ENCODE data around the gene RDH11. TPM values are rescaled to one million over a fixed set of nuclear protein-coding genes. Genes with fewer than 3 reads are reported as not detected.
A peak's percentile ranks its signal among the peaks of the same experiment; 100 is the strongest.

RDH11 gene
- total and polyA plus RNA-seq, 10 of the 15 experiments (the other 5 are each of a cell fraction or from before 2014, with no cell fraction given): 49.7 to 161 (median 77.2) TPM

DNA sequence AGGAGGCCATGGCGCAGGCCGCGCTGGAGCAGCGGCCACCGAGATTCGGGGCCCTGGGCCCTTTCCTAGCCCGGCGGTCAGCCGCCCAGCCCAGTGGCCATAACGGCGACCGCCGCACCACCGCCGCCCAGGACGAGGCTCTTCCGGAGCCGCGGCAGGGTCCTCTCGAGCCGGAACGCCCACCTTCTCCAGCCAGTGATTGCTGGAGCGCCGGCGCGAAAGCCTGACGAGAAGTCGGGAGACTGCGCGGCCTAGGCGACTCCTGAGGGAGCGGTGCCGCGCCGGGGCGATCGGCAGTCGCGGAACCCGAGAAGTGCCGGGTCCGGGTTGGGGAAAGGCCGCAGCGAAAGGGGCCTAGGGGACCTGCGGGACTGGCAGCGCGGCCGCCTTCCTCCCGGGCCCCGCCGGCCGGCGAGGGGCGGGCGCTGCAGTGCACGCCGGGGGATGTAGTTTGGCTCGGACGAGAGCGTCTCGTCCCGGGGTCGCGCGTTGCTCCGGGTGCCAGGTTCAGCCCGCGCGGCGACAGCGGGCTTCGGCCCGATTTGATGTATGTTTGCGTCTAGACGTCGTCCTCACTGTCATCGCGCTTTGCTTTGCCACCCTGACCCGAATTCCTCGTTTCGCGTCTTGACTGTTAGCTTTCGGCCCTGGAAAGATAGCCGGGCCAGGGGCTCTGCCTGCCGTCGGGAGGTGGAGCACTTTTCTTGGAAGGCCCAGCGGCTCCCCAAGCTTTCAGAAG lies 20.9 kb downstream of the RDH11 start, which contains the start of gene VTI1B (continued):
- TF ChIP-seq, protein P1, sequence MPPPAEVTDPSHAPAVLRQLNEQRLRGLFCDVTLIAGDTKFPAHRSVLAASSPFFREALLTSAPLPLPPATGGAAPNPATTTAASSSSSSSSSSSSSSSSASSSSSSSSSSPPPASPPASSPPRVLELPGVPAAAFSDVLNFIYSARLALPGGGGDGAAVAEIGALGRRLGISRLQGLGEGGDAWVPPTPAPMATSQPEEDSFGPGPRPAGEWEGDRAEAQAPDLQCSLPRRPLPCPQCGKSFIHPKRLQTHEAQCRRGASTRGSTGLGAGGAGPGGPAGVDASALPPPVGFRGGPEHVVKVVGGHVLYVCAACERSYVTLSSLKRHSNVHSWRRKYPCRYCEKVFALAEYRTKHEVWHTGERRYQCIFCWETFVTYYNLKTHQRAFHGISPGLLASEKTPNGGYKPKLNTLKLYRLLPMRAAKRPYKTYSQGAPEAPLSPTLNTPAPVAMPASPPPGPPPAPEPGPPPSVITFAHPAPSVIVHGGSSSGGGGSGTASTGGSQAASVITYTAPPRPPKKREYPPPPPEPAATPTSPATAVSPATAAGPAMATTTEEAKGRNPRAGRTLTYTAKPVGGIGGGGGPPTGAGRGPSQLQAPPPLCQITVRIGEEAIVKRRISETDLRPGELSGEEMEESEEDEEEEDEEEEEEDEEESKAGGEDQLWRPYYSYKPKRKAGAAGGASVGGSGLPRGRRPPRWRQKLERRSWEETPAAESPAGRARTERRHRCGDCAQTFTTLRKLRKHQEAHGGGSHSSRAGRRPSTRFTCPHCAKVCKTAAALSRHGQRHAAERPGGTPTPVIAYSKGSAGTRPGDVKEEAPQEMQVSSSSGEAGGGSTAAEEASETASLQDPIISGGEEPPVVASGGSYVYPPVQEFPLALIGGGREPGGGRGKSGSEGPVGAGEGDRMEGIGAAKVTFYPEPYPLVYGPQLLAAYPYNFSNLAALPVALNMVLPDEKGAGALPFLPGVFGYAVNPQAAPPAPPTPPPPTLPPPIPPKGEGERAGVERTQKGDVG (CRISPR knock-in tag; IDR thresholded peaks at IDR 0.05): no peak
- TF ChIP-seq ZBED1 (IDR thresholded peaks at IDR 0.05; ENCODE audit: borderline replicate concordance): no peak
- peak; percentile 79 for TF ChIP-seq YY1 (IDR thresholded peaks at IDR 0.05; ENCODE audit: low read depth, low read length)
- TF ChIP-seq FOXM1 (IDR thresholded peaks at IDR 0.05; ENCODE audit: low read depth, low read length): no peak
- 0 out of 2 replicates have a peak, but pooled peaks have one; percentile 45 for TF ChIP-seq SMAD5 (IDR thresholded peaks at IDR 0.05; ENCODE audit: low read depth)
- peak; percentile 19; the same call in 1 of the 2 replicates for TF ChIP-seq ESRRA (IDR thresholded peaks at IDR 0.05; ENCODE audit: low read length)
- TF ChIP-seq MEF2B (IDR thresholded peaks at IDR 0.05; ENCODE audit: partially characterized antibody, poor library complexity, severe bottlenecking): peak; percentile 42
- peak; percentile 62 for TF ChIP-seq NR2F1 (conservative IDR thresholded peaks at IDR 0.05)
- peak; percentile 92 for TF ChIP-seq SP1 (IDR thresholded peaks at IDR 0.05; ENCODE audit: low read depth, low read length)
- TF ChIP-seq DPF2 (IDR thresholded peaks at IDR 0.05): peak; percentile 73
- peak; percentile 92 for TF ChIP-seq STAT1 (conservative IDR thresholded peaks at IDR 0.05)
- TF ChIP-seq, protein P2, sequence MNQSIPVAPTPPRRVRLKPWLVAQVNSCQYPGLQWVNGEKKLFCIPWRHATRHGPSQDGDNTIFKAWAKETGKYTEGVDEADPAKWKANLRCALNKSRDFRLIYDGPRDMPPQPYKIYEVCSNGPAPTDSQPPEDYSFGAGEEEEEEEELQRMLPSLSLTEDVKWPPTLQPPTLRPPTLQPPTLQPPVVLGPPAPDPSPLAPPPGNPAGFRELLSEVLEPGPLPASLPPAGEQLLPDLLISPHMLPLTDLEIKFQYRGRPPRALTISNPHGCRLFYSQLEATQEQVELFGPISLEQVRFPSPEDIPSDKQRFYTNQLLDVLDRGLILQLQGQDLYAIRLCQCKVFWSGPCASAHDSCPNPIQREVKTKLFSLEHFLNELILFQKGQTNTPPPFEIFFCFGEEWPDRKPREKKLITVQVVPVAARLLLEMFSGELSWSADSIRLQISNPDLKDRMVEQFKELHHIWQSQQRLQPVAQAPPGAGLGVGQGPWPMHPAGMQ (IDR thresholded peaks at IDR 0.05; ENCODE audit: borderline replicate concordance): peak; percentile 98
- TF ChIP-seq, protein P3, sequence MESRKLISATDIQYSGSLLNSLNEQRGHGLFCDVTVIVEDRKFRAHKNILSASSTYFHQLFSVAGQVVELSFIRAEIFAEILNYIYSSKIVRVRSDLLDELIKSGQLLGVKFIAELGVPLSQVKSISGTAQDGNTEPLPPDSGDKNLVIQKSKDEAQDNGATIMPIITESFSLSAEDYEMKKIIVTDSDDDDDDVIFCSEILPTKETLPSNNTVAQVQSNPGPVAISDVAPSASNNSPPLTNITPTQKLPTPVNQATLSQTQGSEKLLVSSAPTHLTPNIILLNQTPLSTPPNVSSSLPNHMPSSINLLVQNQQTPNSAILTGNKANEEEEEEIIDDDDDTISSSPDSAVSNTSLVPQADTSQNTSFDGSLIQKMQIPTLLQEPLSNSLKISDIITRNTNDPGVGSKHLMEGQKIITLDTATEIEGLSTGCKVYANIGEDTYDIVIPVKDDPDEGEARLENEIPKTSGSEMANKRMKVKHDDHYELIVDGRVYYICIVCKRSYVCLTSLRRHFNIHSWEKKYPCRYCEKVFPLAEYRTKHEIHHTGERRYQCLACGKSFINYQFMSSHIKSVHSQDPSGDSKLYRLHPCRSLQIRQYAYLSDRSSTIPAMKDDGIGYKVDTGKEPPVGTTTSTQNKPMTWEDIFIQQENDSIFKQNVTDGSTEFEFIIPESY (IDR thresholded peaks at IDR 0.05): peak; percentile 90
- TF ChIP-seq, protein P4, sequence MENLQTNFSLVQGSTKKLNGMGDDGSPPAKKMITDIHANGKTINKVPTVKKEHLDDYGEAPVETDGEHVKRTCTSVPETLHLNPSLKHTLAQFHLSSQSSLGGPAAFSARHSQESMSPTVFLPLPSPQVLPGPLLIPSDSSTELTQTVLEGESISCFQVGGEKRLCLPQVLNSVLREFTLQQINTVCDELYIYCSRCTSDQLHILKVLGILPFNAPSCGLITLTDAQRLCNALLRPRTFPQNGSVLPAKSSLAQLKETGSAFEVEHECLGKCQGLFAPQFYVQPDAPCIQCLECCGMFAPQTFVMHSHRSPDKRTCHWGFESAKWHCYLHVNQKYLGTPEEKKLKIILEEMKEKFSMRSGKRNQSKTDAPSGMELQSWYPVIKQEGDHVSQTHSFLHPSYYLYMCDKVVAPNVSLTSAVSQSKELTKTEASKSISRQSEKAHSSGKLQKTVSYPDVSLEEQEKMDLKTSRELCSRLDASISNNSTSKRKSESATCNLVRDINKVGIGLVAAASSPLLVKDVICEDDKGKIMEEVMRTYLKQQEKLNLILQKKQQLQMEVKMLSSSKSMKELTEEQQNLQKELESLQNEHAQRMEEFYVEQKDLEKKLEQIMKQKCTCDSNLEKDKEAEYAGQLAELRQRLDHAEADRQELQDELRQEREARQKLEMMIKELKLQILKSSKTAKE (IDR thresholded peaks at IDR 0.05; ENCODE audit: low read depth, poor library complexity, severe bottlenecking): no peak
- TF ChIP-seq, protein P5, sequence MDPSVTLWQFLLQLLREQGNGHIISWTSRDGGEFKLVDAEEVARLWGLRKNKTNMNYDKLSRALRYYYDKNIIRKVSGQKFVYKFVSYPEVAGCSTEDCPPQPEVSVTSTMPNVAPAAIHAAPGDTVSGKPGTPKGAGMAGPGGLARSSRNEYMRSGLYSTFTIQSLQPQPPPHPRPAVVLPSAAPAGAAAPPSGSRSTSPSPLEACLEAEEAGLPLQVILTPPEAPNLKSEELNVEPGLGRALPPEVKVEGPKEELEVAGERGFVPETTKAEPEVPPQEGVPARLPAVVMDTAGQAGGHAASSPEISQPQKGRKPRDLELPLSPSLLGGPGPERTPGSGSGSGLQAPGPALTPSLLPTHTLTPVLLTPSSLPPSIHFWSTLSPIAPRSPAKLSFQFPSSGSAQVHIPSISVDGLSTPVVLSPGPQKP (IDR thresholded peaks at IDR 0.05; ENCODE audit: low read depth, low read length): peak; percentile 59; the same call in 1 of the 2 replicates
